Body of pancreas (tissue), 4 donors: Measurements from ENCODE around the gene G6PC3. TPM values are rescaled to one million over a fixed set of nuclear protein-coding genes. Genes with fewer than 3 reads are reported as not detected.

Experiments used
- ATAC-seq: fragments of 150-250 bp; one replicate; pipeline ENCODE4 v1.9.1; 2016
- DNase-seq, 4 donors: peaks; one replicate each; pipeline ENCODE4 v3.0.0-alpha.2; 2019
- H3K27ac ChIP-seq, 4 donors: fragments of 200-600 bp; sonication (generic); 1 replicate in 3 of 4; 2 replicates in 1 of 4; pipeline versions ENCODE4 v1.5.1 to v1.6.1; 2016 to 2019; ENCODE audit warnings: mild to moderate bottlenecking in 1 of 4, mixed read lengths in 1 of 4, moderate library complexity in 1 of 4
- H3K27me3 ChIP-seq, 2 donors: fragments of 200-600 bp; sonication (generic); one replicate each; pipeline ENCODE4 v1.6.0; 2016; ENCODE audit warnings: mild to moderate bottlenecking in 1 of 2
- H3K36me3 ChIP-seq, 2 donors: fragments of 200-600 bp; sonication (generic); replicated peaks in 1 of 2; 2 replicates each; pipeline ENCODE4 v1.5.1; 2016; ENCODE audit warnings: low read depth in 2 of 2; ENCODE audit not compliant: insufficient read depth in 1 of 2
- H3K4me1 ChIP-seq: fragments of 200-600 bp; sonication (generic); one replicate; pipeline ENCODE4 v1.6.0; 2016
- H3K4me3 ChIP-seq, 2 donors: fragments of 200-600 bp; sonication (generic); 1 replicate in 1 of 2; 2 replicates in 1 of 2; pipeline ENCODE4 v1.5.1; 2016 to 2019
- H3K9me3 ChIP-seq, 3 donors: fragments of 200-600 bp; sonication (generic); 1 replicate in 2 of 3; 2 replicates in 1 of 3; pipeline ENCODE4 v1.5.1; 2016
- CTCF ChIP-seq, 7 experiments: fragments of 450-650 bp in 4 of 7; fragments of 200-600 bp in 3 of 7; sonication (generic) in 3 of 7; IDR thresholded peaks; one replicate each; pipeline ENCODE4 v1.5.1; 2016 to 2019; ENCODE audit warnings: antibody characterized with exemption in 7 of 7
- POLR2A ChIP-seq, 3 donors: fragments of 450-650 bp; IDR thresholded peaks; one replicate each; pipeline ENCODE4 v1.6.1; 2016; ENCODE audit warnings: antibody characterized with exemption in 3 of 3, mild to moderate bottlenecking in 2 of 3
- WGBS, 2 donors: methylation state at CpG; one replicate each; pipeline ENCODE4 v1.1.5; 2017; 5-methylcytosine and 5-hydroxymethylcytosine counted together
- intact Hi-C: fragments of 100-400 bp; cut with DNase I; formaldehyde crosslinking; loops from one replicate; pipeline ENCODE4 v1.15.1; 2023
- total RNA-seq, 2 donors: library from RNA; depleted of rRNA; stranded (reverse); fragments of >200 nt; gene quantifications; one replicate each; pipeline ENCODE4 v1.1.0, GENCODE V29; 2016

The G6PC3 gene
- total RNA-seq, 2 donors from 2014 or later, result 11.9 to 12.9 TPM

- no peak overlapping the region for H3K4me3 ChIP-seq
- ATAC-seq, result no peak
- peak in 6 of 7 experiments; percentile 35 to 55 (median 49) for TF ChIP-seq CTCF (IDR thresholded peaks at IDR 0.05)
- TF ChIP-seq POLR2A (IDR thresholded peaks at IDR 0.05), result no peak
- no peaks in the 10 kb centered on the region for H3K36me3 ChIP-seq
- WGBS, 2 donors, result 53 to 71% methylated on average over 6 to 11 of the region's 11 CpGs
- intact Hi-C loops, result loop anchor here (5.0 kb wide), 1 partner anchor 48 kb away; the partner anchor contains the start of gene LSM12
- H3K4me1 ChIP-seq, result peaks cover 42% of the 10 kb centered on the region
- no peaks in the 10 kb centered on the region for H3K27me3 ChIP-seq
- DNase-seq, result peak in 1 of 4 donors; percentile 44
- H3K9me3 ChIP-seq, result no peaks in the 10 kb centered on the region
- no peak overlapping the region for H3K27ac ChIP-seq
These were observed 45.3 kb downstream of the G6PC3 start for GRCh38 chr17:44115585-44116415.

- H3K4me1 ChIP-seq, result peaks cover 42% of the 10 kb centered on the region
These were observed 46.8 kb downstream of the G6PC3 start for GRCh38 chr17:44117351-44117750.

GRCh38 chr17:44118427-44119050 lies 48.0 kb downstream of the G6PC3 start:
- 69 to 79% methylated on average over 7 to 10 of the region's 10 CpGs for WGBS, 2 donors
- no peak overlapping the region for H3K4me3 ChIP-seq
- no peak for ATAC-seq
- H3K4me1 ChIP-seq, result peaks cover 36% of the 10 kb centered on the region
- no peaks in the 10 kb centered on the region for H3K27me3 ChIP-seq
- DNase-seq, result no peak
- no peaks in the 10 kb centered on the region for H3K9me3 ChIP-seq
- TF ChIP-seq POLR2A (IDR thresholded peaks at IDR 0.05), result no peak
- TF ChIP-seq CTCF (IDR thresholded peaks at IDR 0.05), result no peak
- H3K36me3 ChIP-seq, result no peaks in the 10 kb centered on the region
- peak overlapping the region in 2 of 4 donors; percentile 30 to 48 for H3K27ac ChIP-seq
- intact Hi-C loops, result loop anchor here (5.0 kb wide), 1 partner anchor 51 kb away; the partner anchor contains the start of gene LSM12

More at GRCh38 chr17:44117351-44117750, 46.8 kb downstream of the G6PC3 start:
- DNase-seq, result no peak
- Histone ChIP-seq H3K27ac (no peak overlapping the region), H3K27me3 (no peaks in the 10 kb centered on the region), H3K4me3 (no peak overlapping the region), H3K36me3 (no peaks in the 10 kb centered on the region), H3K9me3 (no peaks in the 10 kb centered on the region)
- intact Hi-C loops, result loop anchor here (5.0 kb wide), 1 partner anchor 50 kb away; the partner anchor contains the start of gene LSM12
- WGBS, 2 donors, result 73 to 84% methylated on average over 17 of the region's 18 CpGs
- no peak for ATAC-seq
- TF ChIP-seq POLR2A (IDR thresholded peaks at IDR 0.05), result no peak
- no peak for TF ChIP-seq CTCF (IDR thresholded peaks at IDR 0.05)

- H3K4me1 ChIP-seq, result peaks cover 37% of the 10 kb centered on the region
- DNase-seq (peak in 1 of 4 donors; percentile 53), ATAC-seq (no peak)
- H3K9me3 ChIP-seq, result no peaks in the 10 kb centered on the region
- peak in 1 of 3 donors; percentile 10 for TF ChIP-seq POLR2A (IDR thresholded peaks at IDR 0.05)
- TF ChIP-seq CTCF (IDR thresholded peaks at IDR 0.05), result no peak
- intact Hi-C loops, result loop anchor here (5.0 kb wide), 1 partner anchor 52 kb away; the partner anchor contains the start of gene LSM12
- H3K27ac ChIP-seq, result peak overlapping the region in 2 of 4 donors; percentile 30 to 48
- no peaks in the 10 kb centered on the region for H3K27me3 ChIP-seq
- H3K4me3 ChIP-seq, result no peak overlapping the region
- 46 to 49% methylated on average over 5 of the region's 5 CpGs for WGBS, 2 donors
- no peaks in the 10 kb centered on the region for H3K36me3 ChIP-seq
These were observed 48.5 kb downstream of the G6PC3 start for GRCh38 chr17:44119062-44119461.
